ENCODE measurements around the gene PIH1D2.
"Not testable (repeated sequence)": the region's sequence is repeated elsewhere in the genome, so short reads cannot be mapped to it uniquely, and the experiment has no call there.

Gene PIH1D2

DNA sequence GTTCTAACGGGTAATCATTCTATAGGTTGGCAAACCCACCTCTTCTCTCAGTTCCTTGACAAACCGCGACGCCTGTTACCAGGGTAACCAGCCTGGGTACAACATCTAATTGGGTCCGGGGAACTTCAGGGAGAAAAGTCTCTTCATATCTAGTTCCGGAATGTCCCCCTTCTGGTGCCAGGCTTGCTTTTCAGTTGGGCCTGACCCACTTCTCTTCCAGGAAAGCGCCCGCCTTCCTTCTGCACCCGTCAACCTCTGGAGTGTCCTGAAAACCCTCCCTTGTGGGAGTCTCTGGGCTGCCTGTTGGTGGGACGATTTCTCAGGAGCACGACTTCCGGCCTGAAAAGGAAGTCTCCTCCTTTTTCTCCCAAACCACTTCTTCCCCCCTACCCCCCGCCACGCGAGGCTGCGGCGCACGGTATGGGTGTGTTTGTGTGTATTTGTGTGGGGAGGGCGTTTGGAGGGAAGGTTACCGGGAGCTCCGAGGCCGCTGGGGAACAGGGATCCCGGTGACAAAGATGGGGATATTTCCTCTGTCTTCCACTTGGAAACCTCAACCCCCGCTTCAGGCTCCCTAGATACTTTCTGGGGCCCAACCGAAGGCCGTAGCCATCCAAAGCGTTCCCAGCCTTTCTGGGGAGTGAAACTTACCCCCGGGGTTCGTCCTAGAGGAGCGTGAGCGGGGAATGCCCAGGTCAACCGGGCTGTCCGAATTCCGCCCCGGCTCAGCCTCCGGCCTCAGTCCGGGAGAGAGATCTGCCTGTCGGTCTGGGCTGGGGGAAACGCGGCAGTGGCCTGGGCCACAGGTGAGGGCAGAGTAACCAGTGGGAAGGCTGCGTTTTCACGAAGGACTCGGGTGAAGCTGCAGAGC lies at the start of gene PIH1D2, which contains the start of gene NKAPD1:
TSS of gene PIH1D2 (minus strand) at position 77 of the 871 bp plus-strand sequence. CDS start 843 bp downstream, outside the sequence.
TSS of gene NKAPD1 (plus strand) at position 359 of the 871 bp plus-strand sequence. CDS start 1,276 bp downstream, outside the sequence.
- peak; percentile 85 for DNase-seq (ENCODE audit: low spot score)

DNA sequence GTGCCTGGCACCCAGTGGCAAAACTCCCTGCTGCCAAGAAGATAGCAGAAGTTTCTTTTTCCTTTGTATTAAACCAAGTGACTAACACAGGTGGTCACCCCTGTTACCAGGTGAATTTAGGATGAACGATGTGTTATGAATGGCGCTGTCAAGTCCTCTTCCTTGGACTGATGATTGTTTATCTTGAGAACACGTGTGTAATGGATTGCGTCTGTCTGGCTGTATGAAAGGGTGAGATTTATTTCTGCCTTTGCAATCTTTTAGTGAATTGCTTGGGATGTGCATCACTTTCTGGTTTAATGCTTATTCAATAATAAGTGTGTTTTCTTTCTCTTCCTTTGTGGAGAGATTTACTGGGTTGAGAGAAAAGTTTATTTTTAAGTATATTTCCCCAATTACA lies 49.3 kb upstream of the PIH1D2 start:
- DNase-seq (ENCODE audit: low spot score) = no peak

- no peak for DNase-seq (ENCODE audit: low spot score)
Observed at GRCh38 chr11:112121981-112122615, 48.3 kb upstream of the PIH1D2 start.

- no peak for DNase-seq (ENCODE audit: low spot score)
Observed at GRCh38 chr11:112118176-112118575, 44.4 kb upstream of the PIH1D2 start.

- DNase-seq (ENCODE audit: low spot score) = no peak
Observed at GRCh38 chr11:112115386-112115785, 41.6 kb upstream of the PIH1D2 start.

- DNase-seq (ENCODE audit: low spot score) = no peak
Observed at GRCh38 chr11:112114460-112114859, 40.6 kb upstream of the PIH1D2 start.

GRCh38 chr11:112113539-112114457 lies 40.0 kb upstream of the PIH1D2 start:
- DNase-seq (ENCODE audit: low spot score) = peak; percentile 67

GRCh38 chr11:112106070-112106469 lies 32.3 kb upstream of the PIH1D2 start:
- no peak for DNase-seq (ENCODE audit: low spot score)

DNA sequence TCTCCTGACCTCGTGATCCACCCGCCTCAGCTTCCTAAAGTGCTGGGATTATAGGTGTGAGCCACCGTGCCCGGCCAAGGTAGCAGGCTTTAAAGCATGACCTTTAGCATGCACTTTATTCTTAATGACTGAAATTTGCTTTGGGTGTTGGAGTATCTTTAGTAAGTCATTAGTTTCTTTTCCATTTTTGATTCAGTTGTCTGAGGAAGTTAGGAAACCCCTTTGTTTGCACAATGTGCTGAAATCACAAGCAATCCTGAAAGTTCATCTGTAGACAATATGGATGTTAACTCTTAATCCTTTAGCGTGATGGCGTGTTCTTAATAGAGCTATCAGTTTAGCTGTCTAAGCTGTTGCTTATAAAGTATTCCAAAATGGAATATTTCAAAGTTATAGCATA lies 29.6 kb upstream of the PIH1D2 start:
- no peak for DNase-seq (ENCODE audit: low spot score)

DNA sequence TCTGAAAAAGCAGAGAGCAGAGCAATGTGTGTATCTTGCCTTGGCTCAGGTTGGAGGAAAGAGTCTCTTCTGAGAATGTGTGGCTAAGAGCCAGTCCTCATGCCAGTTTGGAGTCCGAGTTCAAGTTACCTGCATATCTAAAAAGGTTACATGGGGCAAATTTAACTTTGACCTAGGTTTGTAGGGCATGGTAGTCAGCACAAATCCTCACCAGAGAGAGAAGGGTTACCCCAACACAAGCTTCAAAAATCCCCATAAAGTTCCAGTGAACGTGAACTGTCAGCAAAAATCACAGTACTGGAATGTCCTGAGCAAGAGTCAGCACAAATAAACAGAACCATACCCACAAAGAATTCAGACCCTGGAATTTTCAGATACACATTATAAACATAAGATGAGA lies 26.6 kb upstream of the PIH1D2 start:
- DNase-seq (ENCODE audit: low spot score) = no peak

DNA sequence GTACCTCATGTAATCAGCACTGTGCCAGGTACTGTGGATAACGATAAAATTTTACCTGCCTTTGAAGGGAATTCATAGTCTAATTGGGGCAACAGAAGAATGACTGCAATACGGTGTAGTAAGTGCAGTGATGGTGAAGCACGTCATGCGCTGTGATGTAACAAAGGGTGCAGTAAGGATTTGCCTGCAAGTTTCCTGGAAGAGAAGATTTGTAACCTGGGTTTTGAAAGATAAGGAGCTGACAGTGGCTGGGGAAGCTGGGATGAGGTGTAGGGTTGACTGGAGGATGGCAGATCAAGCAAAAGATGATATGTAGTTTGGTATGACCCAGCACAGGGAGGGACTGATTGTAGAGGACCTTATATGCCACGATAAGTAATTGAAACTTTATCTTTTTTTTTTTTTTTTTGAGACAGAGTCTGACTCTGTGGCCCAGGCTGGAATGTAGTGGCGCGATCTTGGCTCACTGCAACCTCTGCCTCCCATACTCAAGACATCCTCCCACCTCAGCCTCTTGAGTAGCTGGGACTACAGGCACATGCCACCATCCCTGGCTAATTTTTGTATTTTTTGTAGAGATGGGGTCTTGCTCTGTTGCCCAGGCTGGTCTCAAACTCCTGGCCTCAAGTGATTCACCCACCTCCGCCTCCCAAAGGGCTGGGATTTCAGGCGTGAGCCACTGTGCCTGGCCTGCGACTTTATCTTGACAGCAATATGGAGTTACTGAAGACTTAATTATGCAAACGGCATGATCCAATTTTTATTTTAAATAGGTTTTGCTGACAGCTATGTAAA lies 24.1 kb upstream of the PIH1D2 start:
- no peak for DNase-seq (ENCODE audit: low spot score)

GRCh38 chr11:112096194-112096593 lies 22.4 kb upstream of the PIH1D2 start:
- no peak for DNase-seq (ENCODE audit: low spot score)

DNA sequence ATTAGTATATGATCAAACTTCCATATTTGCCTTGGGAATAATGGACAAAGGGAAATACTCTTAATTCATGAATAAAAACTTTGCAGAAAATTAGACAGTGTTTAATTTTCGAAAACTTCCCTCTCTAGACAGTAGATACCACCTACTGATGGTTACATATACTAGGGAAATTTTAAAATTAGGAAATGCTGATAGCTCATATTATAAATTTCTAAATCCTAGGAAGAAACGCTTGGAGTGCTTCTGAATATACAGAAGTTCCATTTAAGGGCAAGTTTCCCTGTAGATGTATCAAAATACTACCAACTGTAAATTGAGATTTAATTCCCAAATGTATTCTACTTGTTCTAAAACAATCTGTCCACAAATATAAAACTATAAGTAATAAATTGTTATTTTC lies 21.5 kb upstream of the PIH1D2 start:
- not testable (repeated sequence) for DNase-seq (ENCODE audit: low spot score)

- no peak for DNase-seq (ENCODE audit: low spot score)
Observed at GRCh38 chr11:112087212-112087611, 13.4 kb upstream of the PIH1D2 start.

- DNase-seq (ENCODE audit: low spot score) = peak; percentile 97
Observed at GRCh38 chr11:112086422-112087191, 12.8 kb upstream of the PIH1D2 start, which contains the start of the genes SDHD and TIMM8B. TSS of gene SDHD (plus strand) at chr11:112086873. CDS start at chr11:112086908, 35 bp downstream. TSS of gene TIMM8B (minus strand) at chr11:112086756. CDS start at chr11:112086723, 33 bp downstream.

DNA sequence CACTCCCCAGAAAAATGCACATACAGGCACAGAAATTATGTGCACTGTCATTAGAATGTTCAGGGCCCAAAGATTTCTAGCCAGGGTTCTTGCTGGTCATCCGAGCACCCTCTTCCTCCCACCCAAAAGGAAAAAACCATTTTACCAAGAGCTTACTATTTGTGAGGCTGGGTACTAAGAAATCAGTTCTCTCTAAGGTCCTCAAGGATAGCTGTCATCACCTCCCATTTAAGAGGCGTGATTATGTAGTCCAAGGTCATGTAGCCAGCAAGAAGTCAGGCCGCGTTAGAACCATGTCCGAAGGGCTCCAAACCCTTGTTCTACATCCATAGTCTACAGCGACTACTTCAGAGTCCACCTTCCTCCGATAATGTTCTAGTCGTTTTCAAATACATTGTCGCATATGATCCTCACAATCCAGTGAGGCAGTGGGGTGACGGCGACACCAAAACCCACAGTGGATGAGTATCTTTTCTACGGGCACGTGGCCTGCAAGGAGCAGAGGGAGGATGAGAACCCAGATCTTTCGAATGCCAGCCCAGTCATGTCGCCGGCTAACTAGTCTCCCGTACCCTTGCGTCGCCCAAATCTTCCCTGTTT lies 12.1 kb upstream of the PIH1D2 start:
- DNase-seq (ENCODE audit: low spot score) = no peak

GRCh38 chr11:112082729-112083128 lies 8.9 kb upstream of the PIH1D2 start:
- DNase-seq (ENCODE audit: low spot score) = no peak

DNA sequence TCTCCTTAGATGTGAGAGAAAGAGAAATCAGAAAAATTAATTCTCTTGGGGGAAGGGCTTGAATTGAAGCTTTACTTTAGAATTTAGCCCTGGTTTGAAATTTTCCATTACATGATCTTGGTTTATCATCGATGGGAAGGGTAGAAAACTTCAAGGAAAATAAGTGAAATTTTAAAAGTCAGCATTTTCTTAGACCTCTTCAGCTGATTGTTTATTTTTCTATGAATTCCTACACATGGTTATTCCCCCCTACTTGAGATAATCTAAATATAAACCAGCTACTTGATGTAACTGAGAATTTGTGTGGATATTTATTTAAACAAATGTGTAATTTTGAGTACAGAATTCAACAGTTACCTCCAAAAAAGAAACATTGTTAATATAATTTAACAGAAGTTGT lies 10.9 kb downstream of the PIH1D2 start:
- DNase-seq (ENCODE audit: low spot score) = no peak

- no peak for DNase-seq (ENCODE audit: low spot score)
Observed at GRCh38 chr11:112058103-112058502, 15.7 kb downstream of the PIH1D2 start.

DNA sequence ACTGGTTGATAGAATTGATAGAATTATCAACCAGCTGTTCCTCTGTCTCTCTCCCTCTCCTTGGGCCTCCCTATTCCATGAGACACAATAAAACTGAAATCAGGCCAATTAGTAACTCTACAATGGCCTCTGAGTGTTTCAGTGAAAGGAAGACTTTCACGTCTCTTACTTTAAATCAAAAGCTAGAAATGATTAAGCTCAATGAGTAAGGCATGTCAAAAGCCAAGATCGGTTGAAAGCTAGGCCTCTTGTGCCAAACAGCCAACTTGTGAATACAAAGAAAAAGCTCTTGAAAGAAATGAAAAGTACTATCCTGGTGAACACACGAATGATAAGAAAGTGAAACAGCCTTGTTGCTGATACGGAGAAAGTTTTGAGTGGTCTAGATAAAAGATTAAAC lies 16.6 kb downstream of the PIH1D2 start:
- no peak for DNase-seq (ENCODE audit: low spot score)

Data from putamen (tissue), 1 donor.